ENCODE measurements around the gene DDT.

The DDT gene

DNA sequence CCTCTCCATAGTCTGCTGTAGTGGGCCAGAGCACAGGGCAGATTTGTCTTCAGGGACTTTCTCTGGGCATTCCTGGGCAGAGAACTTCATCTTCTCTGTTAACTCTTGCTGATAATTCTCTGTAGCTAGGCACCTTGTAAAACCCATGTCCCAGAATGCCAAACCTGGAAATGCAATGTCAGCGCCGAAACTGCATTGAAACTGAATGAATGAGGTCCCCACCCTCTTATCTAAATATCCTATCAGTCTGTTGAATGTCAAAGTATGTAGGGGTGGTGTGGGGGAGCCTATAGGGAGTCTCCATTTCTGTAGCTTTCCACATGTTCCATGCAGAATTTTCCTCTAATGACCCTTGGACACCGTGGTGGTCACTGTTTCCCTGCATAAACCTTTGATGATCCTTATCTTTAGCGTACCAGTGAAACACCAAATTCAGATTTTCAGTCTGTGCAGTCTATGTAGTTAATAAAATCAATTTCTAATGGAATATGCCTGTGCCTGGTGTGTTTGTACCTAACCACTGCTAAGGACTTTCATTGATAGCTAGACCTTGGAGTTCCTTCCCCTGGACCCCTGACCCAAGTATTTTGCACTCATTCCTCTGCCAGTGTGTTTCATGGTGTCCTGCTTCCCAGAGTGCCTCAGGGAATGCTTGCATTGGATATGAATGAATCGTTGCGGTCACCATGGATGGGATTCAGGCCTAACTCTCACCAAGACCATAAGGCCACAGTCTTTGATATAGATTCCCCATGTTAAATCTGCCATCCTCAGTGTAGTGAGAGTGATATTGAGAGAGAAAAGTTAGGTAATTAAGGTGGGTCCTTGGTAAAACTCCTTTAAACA lies 34.4 kb upstream of the DDT start:
- no peaks in the 10 kb centered on the region for H3K36me3 ChIP-seq (ENCODE audit: insufficient read depth, insufficient read length, low read length)

GRCh38 chr22:24008022-24008283 lies 33.7 kb upstream of the DDT start:
- Histone ChIP-seq H3K4me1 (ENCODE audit: insufficient read depth, insufficient read length) (peaks cover 4% of the 10 kb centered on the region), H3K4me3 (ENCODE audit: insufficient read length, low read depth) (no peak overlapping the region), H3K27me3 (ENCODE audit: insufficient read depth, insufficient read length) (peaks cover 3% of the 10 kb centered on the region), H3K9me3 (ENCODE audit: insufficient read depth, low read length) (peaks cover 6% of the 10 kb centered on the region; the same call in 1 of the 2 replicates), H3K36me3 (ENCODE audit: insufficient read depth, insufficient read length, low read length) (no peaks in the 10 kb centered on the region), H3K9ac (ENCODE audit: insufficient read length, low read depth) (no peak overlapping the region)
- DNase-seq (ENCODE audit: low read depth, low spot score): no peak
- TF ChIP-seq YY1 (IDR thresholded peaks at IDR 0.05; ENCODE audit: insufficient read depth, insufficient read length): no peak

More for the DNA sequence above, 34.4 kb upstream of the DDT start:
- Histone ChIP-seq H3K4me3 (ENCODE audit: insufficient read length, low read depth) (no peak overlapping the region), H3K27me3 (ENCODE audit: insufficient read depth, insufficient read length) (peaks cover 3% of the 10 kb centered on the region), H3K9me3 (ENCODE audit: insufficient read depth, low read length) (peaks cover 6% of the 10 kb centered on the region; the same call in 1 of the 2 replicates), H3K4me1 (ENCODE audit: insufficient read depth, insufficient read length) (peaks cover 4% of the 10 kb centered on the region), H3K9ac (ENCODE audit: insufficient read length, low read depth) (no peak overlapping the region)
- TF ChIP-seq SUZ12 (IDR thresholded peaks at IDR 0.05; ENCODE audit: extremely low read depth, insufficient read depth, insufficient read length) (no peak), ZNF274 (IDR thresholded peaks at IDR 0.05; ENCODE audit: low read depth, low read length) (no peak), YY1 (IDR thresholded peaks at IDR 0.05; ENCODE audit: insufficient read depth, insufficient read length) (no peak)
- DNase-seq (ENCODE audit: low read depth, low spot score): no peak

- Histone ChIP-seq H3K36me3 (ENCODE audit: insufficient read depth, insufficient read length, low read length) (no peaks in the 10 kb centered on the region), H3K9ac (ENCODE audit: insufficient read length, low read depth) (no peak overlapping the region), H3K9me3 (ENCODE audit: insufficient read depth, low read length) (peaks cover 6% of the 10 kb centered on the region; the same call in 1 of the 2 replicates), H3K4me3 (ENCODE audit: insufficient read length, low read depth) (no peak overlapping the region), H3K27me3 (ENCODE audit: insufficient read depth, insufficient read length) (peaks cover 3% of the 10 kb centered on the region), H3K4me1 (ENCODE audit: insufficient read depth, insufficient read length) (peaks cover 4% of the 10 kb centered on the region)
- no peak for DNase-seq (ENCODE audit: low read depth, low spot score)
- TF ChIP-seq SUZ12 (IDR thresholded peaks at IDR 0.05; ENCODE audit: extremely low read depth, insufficient read depth, insufficient read length): no peak
- TF ChIP-seq ZNF274 (IDR thresholded peaks at IDR 0.05; ENCODE audit: low read depth, low read length): no peak
- TF ChIP-seq YY1 (IDR thresholded peaks at IDR 0.05; ENCODE audit: insufficient read depth, insufficient read length): no peak
Observed at GRCh38 chr22:24007253-24008021, 33.2 kb upstream of the DDT start.

DNA sequence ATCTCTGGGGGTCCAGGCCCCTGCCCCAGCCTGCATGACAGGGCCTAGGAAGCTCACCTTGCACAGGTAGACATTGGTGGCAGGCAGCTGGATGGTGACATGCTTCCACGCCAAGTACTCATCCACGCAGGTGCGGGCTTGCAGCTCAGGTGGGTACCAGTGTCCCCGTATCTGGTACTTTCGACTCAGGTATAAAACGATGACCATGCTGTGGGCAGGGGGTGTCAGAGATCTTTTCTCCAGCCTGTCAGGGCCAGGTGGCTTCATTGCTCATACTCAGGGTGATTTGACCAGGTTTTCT lies 32.6 kb upstream of the DDT start:
- Histone ChIP-seq H3K9me3 (ENCODE audit: insufficient read depth, low read length) (peaks cover 6% of the 10 kb centered on the region; the same call in 1 of the 2 replicates), H3K4me3 (ENCODE audit: insufficient read length, low read depth) (no peak overlapping the region), H3K36me3 (ENCODE audit: insufficient read depth, insufficient read length, low read length) (no peaks in the 10 kb centered on the region), H3K4me1 (ENCODE audit: insufficient read depth, insufficient read length) (peaks cover 4% of the 10 kb centered on the region), H3K27me3 (ENCODE audit: insufficient read depth, insufficient read length) (peaks cover 3% of the 10 kb centered on the region), H3K9ac (ENCODE audit: insufficient read length, low read depth) (no peak overlapping the region)
- DNase-seq (ENCODE audit: low read depth, low spot score): no peak
- TF ChIP-seq YY1 (IDR thresholded peaks at IDR 0.05; ENCODE audit: insufficient read depth, insufficient read length): no peak
- no peak for TF ChIP-seq SUZ12 (IDR thresholded peaks at IDR 0.05; ENCODE audit: extremely low read depth, insufficient read depth, insufficient read length)
- no peak for TF ChIP-seq ZNF274 (IDR thresholded peaks at IDR 0.05; ENCODE audit: low read depth, low read length)

DNA sequence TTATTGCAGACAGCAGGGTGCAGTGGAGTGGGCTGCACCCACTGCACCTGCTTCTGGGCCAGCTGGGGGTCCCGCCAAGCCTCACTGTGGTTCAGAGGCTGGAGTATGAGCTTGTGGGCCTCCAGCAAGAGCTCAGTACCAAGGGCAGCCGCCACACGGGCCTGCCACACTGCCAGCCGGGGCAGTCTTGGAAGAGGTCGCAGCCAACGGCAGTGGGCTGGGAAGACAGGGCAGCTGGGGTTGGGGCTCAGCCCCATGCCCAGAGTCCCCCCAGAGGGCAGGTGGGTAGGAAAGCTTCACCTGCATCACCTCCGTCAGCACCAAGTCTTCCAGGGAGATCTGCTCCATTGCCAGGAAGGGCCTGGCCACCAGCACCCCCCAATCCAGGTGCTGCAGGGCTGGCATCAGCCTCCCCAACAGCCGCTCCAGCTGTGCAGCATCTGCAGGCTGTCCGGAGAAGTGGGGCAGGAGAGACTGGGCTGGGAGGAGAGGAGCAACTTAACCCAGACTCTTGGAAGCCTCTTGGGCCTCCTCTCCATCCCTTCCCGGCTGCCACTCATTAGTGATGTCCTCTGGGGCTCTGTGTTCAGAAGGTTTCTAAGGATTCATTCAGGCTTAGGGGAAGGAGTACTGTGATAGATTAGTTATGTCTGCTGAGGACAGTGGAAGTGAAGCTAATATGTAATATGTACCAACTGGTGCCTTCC lies 32.1 kb upstream of the DDT start:
- H3K4me1 ChIP-seq (ENCODE audit: insufficient read depth, insufficient read length): peaks cover 4% of the 10 kb centered on the region

GRCh38 chr22:24005201-24005600 lies 31.0 kb upstream of the DDT start, which contains the start of gene GSTT4:
GSTT4 (minus strand) TSS chr22:24005453; CDS start chr22:24005356, 97 bp downstream.
- peaks cover 4% of the 10 kb centered on the region for H3K4me1 ChIP-seq (ENCODE audit: insufficient read depth, insufficient read length)
- H3K27me3 ChIP-seq (ENCODE audit: insufficient read depth, insufficient read length): peaks cover 3% of the 10 kb centered on the region
- H3K36me3 ChIP-seq (ENCODE audit: insufficient read depth, insufficient read length, low read length): no peaks in the 10 kb centered on the region
- peaks cover 6% of the 10 kb centered on the region; the same call in 1 of the 2 replicates for H3K9me3 ChIP-seq (ENCODE audit: insufficient read depth, low read length)
- TF ChIP-seq ZNF274 (IDR thresholded peaks at IDR 0.05; ENCODE audit: low read depth, low read length) (no peak), SUZ12 (IDR thresholded peaks at IDR 0.05; ENCODE audit: extremely low read depth, insufficient read depth, insufficient read length) (no peak), YY1 (IDR thresholded peaks at IDR 0.05; ENCODE audit: insufficient read depth, insufficient read length) (no peak)
- no peak within 1 kb of the TSS for H3K9ac ChIP-seq (ENCODE audit: insufficient read length, low read depth)
- H3K4me3 ChIP-seq (ENCODE audit: insufficient read length, low read depth): no peak within 1 kb of the TSS
- DNase-seq (ENCODE audit: low read depth, low spot score): no peak

More for the DNA sequence above, 32.1 kb upstream of the DDT start:
- TF ChIP-seq SUZ12 (IDR thresholded peaks at IDR 0.05; ENCODE audit: extremely low read depth, insufficient read depth, insufficient read length) (no peak), YY1 (IDR thresholded peaks at IDR 0.05; ENCODE audit: insufficient read depth, insufficient read length) (no peak)
- Histone ChIP-seq H3K9me3 (ENCODE audit: insufficient read depth, low read length) (peaks cover 6% of the 10 kb centered on the region; the same call in 1 of the 2 replicates), H3K9ac (ENCODE audit: insufficient read length, low read depth) (no peak overlapping the region), H3K36me3 (ENCODE audit: insufficient read depth, insufficient read length, low read length) (no peaks in the 10 kb centered on the region), H3K4me3 (ENCODE audit: insufficient read length, low read depth) (no peak overlapping the region), H3K27me3 (ENCODE audit: insufficient read depth, insufficient read length) (peaks cover 3% of the 10 kb centered on the region)
- DNase-seq (ENCODE audit: low read depth, low spot score): no peak

DNA sequence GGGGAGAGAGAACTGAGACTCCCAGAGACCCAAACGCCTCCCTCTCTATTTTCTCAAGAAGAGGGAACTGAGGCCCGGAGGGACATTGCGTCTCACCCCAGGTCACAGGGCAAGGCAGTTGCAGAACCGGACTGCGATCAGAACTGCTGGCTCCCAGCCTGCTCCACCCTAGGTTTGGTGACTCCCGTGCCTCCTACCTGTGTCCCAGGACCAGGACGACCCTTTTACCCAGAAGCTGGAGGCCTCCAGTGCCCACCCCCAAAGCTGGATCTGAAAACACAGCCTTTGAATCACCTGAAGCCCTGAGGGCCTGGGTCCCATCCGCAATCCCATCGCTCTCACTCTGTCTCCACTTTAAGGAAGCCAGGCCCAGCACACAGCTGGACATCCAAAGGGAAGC lies 29.6 kb upstream of the DDT start:
- Histone ChIP-seq H3K4me3 (ENCODE audit: insufficient read length, low read depth) (no peak overlapping the region), H3K27me3 (ENCODE audit: insufficient read depth, insufficient read length) (no peaks in the 10 kb centered on the region), H3K9me3 (ENCODE audit: insufficient read depth, low read length) (no peaks in the 10 kb centered on the region), H3K36me3 (ENCODE audit: insufficient read depth, insufficient read length, low read length) (no peaks in the 10 kb centered on the region), H3K9ac (ENCODE audit: insufficient read length, low read depth) (peak overlapping the region; percentile 12), H3K4me1 (ENCODE audit: insufficient read depth, insufficient read length) (peaks cover 6% of the 10 kb centered on the region)
- TF ChIP-seq SUZ12 (IDR thresholded peaks at IDR 0.05; ENCODE audit: extremely low read depth, insufficient read depth, insufficient read length) (no peak), ZNF274 (IDR thresholded peaks at IDR 0.05; ENCODE audit: low read depth, low read length) (no peak), YY1 (IDR thresholded peaks at IDR 0.05; ENCODE audit: insufficient read depth, insufficient read length) (no peak)
- DNase-seq (ENCODE audit: low read depth, low spot score): no peak

Measured in NT2/D1 (cell line).